NCI-H1694 (cell line): ENCODE measurements around the gene GPR157.
A peak's percentile ranks its signal among the peaks of the same experiment; 100 is the strongest.
"Not testable (repeated sequence)": the region's sequence is repeated elsewhere in the genome, so short reads cannot be mapped to it uniquely, and the experiment has no call there.

ENCODE experiments used
- DNase-seq: peaks from one replicate; lab custom pipeline; 2025; lab: John Stamatoyannopoulos, UW

GPR157 gene

GRCh38 chr1:9118186-9118585 is 10.7 kb downstream of the GPR157 start:
- DNase-seq, result no peak

- no peak for DNase-seq
Measured at GRCh38 chr1:9115351-9116205, 13.3 kb downstream of the GPR157 start.

- no peak for DNase-seq
Measured at GRCh38 chr1:9112961-9113880, 15.7 kb downstream of the GPR157 start.

DNA sequence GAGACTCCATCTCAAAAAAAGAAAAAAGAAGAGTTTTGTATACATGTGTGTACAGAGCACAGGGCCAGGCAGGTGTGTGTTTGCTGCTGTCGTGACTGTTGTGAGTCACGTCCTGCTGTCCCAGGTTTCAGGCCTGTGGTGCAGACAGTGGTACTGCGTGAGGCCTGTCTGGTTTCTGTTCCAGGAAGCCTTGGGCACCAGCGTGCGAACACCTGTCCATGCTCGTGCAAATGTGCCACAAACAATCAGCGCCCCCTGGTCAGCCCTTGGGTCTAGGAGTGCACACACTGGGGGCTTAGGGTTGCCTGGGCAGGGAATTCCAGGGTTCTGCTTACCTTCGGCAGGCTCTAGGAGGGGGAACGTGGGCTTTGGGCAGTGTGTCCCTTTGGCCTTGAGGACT is 16.9 kb downstream of the GPR157 start:
- no peak for DNase-seq

DNA sequence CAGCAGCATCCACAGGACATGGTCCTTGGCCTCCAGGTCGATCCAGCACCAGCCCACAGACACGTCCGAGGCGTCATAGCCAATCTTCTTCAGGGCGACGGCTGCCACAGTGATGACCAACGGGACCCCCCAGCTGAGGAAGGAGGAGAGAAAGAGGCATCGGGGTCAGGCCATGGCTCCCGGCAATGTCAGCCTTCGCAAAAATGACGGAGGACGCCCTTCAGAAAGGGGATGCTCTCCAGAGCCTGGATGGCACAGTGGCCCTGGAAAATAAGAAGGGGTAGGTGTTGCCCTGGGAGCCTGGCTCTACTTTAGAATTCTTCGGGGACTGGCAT is 17.6 kb downstream of the GPR157 start:
- DNase-seq, result no peak

DNA sequence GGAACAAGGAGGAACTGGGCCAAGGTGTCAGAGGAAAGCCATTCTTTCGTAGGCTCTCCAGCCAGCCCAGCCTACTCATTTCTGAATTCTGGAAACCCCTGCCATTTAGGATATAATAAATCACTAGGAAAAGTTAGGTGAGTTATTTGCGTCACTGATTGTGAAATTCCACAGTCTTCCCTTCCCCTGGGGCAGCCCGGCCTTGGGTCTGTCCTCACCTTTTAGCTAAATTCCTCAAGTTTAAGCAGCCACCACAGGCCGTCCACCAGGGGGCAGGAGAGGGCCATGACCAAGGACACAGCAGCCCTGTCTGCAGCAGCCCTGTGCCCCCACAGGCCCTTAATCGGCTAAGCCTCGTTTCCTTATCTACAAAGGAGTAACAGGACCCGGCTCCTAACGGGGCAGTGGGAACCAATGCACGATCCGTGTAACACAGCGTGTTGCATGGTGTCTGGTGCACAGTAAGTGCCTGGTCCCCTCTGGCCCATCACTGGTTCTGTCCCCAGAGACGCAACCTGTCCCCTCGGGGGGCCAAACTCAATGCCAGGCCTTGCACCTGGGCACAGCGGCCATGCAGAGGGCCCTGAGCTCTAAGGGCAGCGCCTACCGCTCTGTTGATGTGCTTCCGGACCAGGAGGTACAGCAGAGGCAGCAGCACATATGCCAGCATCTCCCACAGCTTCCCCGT is 18.1 kb downstream of the GPR157 start:
- DNase-seq, result peak; percentile 56

DNA sequence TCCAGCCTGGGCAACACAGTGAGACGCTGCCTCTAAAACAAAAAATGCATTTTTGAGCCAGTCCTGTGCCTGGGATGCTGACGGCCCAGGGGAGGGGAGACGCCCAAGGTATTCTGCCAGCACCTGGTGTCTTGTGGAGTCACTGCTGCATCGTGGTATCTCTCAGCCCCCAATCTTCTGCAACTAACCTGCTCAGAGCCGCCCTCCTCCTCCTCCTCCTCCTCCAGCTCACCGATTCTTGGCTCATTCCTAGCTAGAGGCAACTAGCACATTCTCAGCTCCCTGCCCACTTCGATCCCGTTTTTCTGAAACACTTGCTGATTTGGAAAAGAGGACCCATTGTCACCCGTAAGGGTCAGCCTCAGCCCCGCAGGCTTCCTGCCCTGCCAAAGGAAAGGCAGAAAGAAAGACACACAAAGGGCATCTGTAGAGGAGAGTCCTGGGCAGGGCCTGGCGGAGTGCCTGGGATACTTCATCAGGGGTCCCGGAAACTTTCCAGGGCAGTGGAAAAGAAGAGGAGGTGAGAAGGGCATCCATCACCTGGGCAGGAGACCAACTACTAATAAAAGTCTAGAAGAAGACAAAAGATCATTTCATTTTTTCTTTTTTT is 20.7 kb downstream of the GPR157 start:
- DNase-seq, result no peak

- DNase-seq, result no peak
Measured at GRCh38 chr1:9107136-9107535, 21.8 kb downstream of the GPR157 start.

GRCh38 chr1:9106286-9106685 is 22.6 kb downstream of the GPR157 start:
- DNase-seq, result no peak

- DNase-seq, result no peak
Measured at GRCh38 chr1:9105336-9105867, 23.5 kb downstream of the GPR157 start.

DNA sequence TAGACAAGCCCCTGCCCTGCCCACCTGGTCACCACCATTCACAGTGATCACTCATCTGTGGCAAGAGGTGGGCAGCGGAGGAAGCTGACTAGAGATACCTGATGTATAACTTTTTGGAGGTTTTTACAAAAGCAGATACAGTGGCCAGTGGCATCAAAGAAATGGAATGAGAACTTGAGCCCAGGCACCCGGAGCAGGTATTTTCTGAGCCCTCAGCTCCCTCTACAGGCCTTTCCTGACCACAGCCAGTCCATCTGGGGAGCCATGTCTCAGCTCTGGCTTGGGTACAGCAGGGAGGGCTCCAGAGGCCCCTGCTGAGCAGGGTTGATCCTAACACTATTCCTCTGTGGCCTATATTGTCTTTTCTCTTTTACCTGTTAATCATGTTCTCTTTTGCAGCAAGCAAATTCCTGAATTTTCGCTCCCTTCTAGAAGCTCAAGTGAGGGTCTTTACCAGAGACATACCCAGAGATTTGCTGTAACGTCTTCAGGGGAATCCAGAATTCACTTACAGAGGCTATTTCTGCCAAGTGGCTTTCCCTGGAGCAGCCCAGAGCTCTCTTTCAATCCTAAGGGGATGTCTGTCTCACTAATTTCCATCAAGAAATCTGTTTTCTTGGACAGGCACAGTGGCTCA is 27.3 kb downstream of the GPR157 start:
- DNase-seq, result peak; percentile 43

GRCh38 chr1:9100471-9101043 is 28.3 kb downstream of the GPR157 start:
- no peak for DNase-seq

- no peak for DNase-seq
Measured at GRCh38 chr1:9099555-9099954, 29.3 kb downstream of the GPR157 start.

DNA sequence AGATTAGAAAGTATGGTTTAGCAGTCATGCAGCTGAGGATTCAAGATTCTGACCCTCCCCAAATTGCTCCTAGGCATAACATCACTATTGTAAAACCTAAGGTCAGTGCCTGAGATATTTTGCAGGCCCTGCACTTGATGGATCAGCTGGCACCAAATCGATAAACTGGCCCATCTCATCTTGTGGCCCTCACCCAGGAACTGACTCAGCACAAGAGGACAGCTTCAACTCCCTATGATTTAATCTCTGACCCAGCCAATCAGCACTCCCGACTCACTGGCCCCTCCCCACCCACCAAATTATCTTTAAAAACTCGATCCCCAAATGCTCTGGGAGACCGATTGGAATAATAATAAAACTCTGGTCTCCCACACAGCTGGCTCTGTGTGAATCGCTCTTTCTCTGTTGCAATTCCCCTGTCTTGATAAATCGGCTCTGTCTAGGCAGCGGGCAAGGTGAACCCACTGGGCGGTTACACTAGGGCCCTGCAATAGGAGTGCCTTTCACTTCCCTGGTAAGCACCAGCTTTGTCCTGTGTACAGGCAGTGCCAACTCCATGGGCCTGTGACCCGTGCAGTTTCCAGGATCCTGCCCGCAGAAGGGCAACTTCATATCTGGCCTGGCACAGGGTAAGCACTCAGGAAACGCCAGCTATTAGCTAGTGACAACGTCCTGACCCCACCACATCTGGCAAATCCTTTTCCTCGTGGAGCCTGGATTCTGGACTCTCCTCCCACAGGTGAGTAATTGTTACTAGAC is 30.8 kb downstream of the GPR157 start:
- DNase-seq, result no peak

- no peak for DNase-seq
Measured at GRCh38 chr1:9095818-9096217, 33.1 kb downstream of the GPR157 start.

GRCh38 chr1:9093996-9094595 is 34.8 kb downstream of the GPR157 start:
- DNase-seq, result not testable (repeated sequence)

- DNase-seq, result no peak
Measured at GRCh38 chr1:9093581-9093980, 35.3 kb downstream of the GPR157 start.

DNA sequence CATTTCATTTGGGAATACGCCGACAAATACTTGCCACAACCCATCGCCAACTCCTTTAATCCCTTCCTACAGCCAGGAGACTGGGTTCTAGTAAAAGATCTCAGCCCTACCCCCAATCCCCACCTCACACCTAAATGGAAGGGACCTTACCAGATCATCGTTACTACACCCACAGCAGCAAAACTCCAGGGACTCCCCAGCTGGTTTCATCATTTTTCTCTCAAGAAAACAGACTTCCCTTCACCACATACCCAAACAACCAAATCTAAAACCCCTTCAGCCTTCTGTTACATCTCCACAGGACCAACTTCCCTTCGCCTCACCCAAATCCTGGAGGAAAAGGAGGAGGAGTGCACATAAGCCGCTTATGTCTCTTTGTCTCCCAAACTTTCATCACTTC is 35.8 kb downstream of the GPR157 start:
- no peak for DNase-seq

DNA sequence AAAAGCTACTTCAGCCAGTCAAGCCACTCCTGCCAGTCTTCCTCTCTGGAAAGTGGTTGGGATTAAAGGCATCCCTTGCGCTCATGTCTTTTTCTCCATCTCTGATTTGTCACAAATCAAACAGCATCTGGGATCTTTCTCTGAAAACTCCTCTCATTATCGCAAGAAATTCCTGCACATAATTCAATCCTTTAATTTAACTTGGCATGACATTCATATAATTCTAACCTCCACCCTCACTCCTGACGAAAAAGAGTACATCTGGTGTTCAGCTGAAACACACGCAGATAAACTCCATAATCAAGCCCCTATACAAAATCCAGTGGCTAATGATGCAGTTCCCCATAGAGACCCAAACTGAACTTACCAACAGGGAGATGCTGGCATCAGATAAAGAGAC is 40.1 kb downstream of the GPR157 start:
- DNase-seq, result no peak
